Measurements from ENCODE around the gene PDZD2.
"Not testable (repeated sequence)": the region's sequence is repeated elsewhere in the genome, so short reads cannot be mapped to it uniquely, and the experiment has no call there.

PDZD2 gene

DNA sequence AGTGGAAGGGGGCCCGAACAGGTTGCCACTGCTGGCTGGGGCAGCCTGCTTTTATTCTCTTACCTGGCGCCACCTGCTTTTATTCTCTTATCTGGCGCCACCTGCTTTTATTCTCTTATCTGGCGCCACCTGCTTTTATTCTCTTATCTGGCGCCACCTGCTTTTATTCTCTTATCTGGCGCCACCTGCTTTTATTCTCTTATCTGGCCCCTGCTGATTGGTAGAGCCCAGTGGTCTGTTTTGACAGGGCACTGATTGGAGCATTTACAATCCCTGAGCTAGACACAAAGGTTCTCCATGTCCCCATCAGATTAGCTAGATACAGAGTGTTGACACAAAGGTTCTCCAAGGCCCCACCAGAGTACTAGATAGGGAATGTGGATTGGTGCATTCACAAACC is 52.5 kb downstream of the PDZD2 start:
- DNase-seq (ENCODE audit: low read depth in 2 of 2) = not testable (repeated sequence)

DNA sequence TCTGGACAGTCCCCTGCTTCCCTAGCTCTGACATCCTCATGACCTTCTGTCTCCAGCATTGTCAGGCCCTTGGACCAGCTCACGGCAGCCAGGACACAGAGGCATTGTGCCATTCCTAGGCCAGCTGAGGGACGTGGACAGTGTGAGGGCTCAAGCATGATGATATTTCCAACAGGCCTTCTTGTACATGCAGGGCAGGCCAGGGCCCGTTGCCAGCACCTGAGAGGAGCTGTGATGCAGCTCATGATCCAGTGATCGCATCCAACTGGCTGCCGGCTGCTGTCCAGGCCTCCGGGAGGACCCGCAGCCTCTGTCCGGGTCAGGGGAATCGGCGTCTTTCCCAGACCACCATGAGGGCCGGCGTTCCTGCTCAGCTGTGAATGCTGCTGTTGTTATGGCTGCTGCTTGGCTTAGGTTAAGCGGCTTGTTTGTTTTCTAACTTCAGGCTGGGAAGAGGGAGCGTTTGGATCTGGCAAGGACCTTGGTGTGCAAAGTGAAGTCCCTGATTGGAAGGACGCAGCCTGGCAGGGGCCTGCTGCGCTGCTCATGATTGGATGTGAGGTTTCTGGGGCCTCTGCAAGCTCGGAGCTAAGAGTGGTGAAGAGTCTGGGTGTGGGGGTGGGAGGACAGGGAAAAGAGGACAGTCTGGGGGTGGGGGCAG is 53.8 kb downstream of the PDZD2 start:
- DNase-seq (ENCODE audit: low read depth in 2 of 2) = no peak

DNA sequence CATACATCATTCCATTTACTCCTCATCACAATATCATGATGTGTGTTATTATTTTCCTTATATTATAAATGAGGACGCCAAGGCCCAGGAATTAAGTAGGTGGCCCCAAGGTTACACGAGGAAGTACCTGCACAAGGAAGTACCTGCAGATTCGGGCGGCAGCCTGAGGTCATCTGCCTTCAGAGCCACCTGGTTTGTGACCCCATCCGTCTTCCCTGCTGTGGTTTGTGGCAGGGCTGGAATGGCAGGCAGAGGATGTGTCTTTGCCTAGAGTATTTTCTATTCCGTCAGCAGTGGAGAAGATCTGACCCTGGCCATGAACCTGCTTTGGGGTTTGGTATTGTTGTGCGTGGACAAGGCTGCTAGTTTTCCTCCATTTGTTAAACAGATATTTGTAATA is 59.7 kb downstream of the PDZD2 start:
- no peak for DNase-seq (ENCODE audit: low read depth in 2 of 2)

DNA sequence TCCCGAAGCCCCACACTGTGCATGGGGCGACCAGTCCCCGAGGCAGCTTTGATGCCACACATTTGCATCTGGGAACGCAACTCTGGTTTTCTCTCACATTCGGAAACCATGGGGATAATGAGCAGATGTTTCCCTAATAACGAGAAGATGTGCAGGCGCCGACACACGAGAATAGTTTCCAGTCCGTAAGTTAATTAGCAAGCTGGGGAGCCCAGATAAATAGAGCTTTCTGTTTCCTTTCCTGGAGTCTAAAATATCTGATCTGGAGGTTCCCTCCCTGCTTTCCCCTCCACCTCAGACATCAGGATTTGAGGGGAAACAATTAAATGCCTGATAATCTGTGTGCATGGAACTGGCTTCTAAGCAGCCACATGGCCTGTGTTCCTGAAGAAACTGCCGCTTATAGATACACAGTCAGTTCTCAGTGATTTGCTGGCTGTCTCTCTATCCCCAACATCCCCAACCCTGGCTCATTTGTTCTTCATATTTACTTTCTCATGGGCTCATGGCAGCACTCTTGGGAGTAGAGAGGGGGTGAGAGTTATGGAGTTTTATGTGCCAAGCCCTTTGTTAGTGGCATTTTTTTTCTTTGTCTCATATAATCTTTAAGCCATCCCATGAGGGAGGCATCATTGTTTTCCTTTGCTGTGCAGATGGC is 62.8 kb downstream of the PDZD2 start:
- no peak for DNase-seq (ENCODE audit: low read depth in 2 of 2)

DNA sequence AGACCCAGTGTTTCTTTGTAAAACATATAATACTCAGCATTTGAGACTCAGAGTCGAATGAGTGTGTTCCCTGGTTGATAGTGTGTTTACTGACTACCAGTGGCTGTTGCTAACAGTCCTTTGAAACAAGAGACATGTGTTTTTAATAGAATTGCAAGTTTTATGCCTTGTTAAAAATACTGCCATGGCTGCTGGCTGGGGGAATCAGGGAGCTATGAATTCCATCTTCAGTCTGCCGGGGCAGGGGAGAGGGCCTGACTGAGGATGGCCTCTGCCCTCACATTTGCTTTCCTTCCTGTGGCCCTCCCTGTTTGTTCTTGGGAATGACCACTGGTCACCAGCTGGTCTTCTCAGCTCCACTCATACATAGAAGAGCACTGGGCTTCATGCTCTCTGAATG is 63.8 kb downstream of the PDZD2 start:
- no peak for DNase-seq (ENCODE audit: low read depth in 2 of 2)

DNA sequence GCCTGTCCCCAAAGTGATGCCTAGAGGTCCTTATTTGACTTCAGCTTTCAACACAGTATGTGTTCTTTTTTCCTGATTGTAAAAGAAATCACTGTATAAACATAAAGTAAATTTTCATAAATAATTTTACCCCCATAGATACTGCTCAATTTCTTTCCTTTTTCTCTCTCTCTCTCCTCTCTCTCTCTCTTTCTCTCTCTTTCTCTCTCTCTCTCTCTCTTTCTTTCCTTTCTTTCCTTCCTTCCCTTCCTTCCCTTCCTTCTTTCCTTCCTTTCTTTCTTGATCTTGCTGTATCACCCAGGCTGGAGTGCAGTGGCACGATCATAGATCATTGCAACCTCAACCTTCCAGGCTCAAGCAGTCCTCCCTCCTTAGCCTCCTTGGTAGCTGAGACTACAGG is 64.8 kb downstream of the PDZD2 start:
- DNase-seq (ENCODE audit: low read depth in 2 of 2) = no peak

DNA sequence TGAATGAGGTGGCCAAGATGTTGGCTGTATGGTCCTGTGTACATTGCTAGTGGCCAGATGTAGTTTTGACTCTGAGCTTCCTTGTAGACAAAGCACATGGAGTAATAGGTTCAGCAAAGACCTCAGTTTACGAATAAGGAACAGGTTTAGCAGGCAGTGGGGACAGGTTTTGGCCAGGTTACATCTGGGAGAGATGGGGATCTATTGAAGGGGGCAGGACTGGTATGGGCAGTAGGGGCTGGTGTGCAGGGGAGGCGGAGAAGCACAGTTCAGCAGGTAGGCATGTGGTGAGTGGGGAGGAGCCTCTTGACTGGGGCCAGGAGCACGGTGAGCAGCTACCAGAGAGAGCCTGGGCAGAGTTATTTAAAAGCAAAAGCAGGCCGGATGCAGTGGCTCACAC is 67.3 kb downstream of the PDZD2 start:
- DNase-seq (ENCODE audit: low read depth in 2 of 2) = no peak

DNA sequence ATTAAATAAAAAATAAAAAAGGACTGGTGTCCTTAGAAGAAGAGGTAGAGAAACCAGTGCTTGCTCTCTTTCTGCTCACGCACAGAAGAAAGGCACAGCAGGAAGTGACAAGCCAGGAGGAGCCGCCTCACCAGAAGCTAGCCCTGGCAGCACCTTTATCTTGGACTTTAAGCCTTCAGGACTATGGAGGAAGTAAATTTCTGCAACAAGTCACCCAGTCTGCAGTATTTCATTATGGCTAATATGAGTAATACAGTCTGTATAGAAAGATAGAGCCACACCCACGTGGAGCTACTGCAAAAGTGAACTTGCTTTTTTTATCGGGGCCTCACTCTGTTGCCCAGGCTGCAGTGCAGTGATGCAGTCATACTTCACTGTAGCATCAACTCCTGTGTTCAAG is 68.4 kb downstream of the PDZD2 start:
- no peak for DNase-seq (ENCODE audit: low read depth in 2 of 2)

DNA sequence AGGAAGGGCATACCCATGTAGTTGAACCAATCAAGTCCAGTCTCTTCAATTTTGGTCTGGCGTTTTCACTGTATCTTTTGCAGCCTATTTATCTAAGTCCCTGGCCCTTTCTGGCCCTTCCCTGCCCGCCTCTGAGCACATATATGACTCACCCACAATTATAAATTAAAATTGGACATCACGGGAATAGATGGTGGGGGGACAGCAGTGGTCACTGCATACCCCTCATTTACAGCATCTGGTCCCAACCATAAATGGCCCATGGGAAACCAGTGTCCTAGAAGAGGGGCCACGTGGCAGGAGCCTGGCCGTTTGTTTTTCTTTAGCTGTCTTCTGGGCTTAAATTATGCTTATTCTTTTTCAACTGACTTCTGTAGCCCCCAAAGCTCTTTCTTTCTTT is 69.2 kb downstream of the PDZD2 start:
- no peak for DNase-seq (ENCODE audit: low read depth in 2 of 2)

DNA sequence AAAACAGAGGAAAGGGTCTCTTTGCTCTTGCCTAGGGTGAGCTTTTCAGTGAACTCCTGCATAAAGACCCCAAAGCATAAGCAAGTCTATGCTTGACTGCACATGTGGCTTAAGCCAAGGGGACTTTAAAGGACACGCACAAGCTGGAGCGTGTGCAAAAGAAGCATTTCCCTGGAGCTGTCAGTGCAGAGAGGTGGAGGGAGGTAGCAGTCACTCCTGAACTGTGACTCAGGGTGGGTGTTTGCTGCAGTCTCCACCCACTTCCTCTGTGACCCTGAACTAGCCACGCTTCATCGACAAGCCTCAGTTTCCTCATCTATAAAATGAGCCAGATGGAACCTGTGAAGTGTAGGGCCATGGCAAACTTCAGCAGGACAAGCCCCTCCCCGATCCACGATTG is 72.4 kb downstream of the PDZD2 start:
- DNase-seq (ENCODE audit: low read depth in 2 of 2) = no peak

DNA sequence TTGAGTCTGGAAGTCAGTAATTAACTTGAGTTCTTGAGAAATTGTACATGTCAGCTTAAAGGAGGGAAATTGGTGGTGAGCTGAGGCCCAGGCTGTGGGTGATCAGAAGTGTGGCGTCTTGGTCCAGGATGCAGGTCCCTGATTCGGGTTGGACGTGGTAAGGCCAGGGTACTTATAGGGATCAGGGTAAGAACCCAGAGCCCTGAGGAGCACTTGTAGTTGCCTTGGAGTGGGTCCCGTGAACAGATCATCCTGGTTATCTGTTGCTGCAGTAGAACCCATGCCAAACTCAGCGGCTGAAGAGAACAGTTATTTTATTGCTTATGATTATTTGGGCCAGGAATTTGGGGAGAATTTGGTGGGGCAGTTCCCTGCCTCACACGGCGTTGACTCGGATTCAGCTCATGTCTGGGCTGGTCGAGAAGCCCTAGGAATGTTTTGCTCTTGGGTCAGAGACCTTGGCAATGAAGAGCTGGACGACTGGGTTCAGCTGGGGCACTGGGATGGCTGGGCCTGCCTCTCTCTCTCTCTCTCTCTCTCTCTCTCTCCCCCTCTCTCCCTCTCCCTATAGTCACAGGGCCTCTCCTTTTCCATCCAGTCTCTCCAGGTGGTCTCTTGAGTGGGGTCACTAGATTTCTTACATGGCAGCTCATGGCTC is 73.1 kb downstream of the PDZD2 start:
- DNase-seq (ENCODE audit: low read depth in 2 of 2) = no peak

DNA sequence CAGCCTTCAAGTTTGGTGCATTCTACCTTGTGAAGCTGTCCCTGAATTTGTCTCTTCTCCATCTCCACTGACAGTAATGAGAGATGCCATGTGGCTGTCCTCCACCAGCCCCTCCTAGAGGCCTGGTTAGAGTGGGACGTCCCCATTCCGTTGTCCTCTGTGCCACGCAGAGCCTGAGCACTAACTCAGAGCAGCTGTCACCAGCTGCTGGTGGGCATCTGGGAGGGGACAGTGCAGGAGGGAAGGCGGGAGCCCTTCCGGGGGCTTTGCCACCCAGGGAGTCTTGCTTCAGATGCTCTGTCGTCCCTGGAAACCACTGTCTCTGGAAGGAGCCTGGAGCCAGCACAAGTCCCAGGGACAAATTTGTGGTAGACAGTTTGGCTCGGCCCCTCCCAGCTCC is 78.6 kb downstream of the PDZD2 start:
- no peak for DNase-seq (ENCODE audit: low read depth in 2 of 2)

DNA sequence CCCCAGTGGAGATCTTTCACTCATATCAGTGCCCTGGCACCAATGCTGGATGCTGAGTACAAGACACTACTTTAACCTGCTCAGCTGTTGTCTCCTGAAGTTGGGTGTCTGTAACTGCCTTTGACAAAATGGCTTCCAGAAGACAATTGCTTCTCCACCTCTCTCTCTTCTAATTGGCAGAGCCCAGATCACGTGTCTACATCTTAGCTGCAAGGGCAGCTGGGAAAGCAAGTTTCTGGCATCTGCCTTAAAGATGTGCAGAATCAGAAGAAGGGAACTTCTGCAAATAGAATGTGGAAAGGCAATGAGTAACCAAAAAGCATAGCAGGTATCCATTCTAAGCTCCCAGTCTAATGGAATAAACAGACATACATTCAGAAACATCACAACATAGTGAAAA is 81.1 kb downstream of the PDZD2 start:
- DNase-seq (ENCODE audit: low read depth in 2 of 2) = no peak

DNA sequence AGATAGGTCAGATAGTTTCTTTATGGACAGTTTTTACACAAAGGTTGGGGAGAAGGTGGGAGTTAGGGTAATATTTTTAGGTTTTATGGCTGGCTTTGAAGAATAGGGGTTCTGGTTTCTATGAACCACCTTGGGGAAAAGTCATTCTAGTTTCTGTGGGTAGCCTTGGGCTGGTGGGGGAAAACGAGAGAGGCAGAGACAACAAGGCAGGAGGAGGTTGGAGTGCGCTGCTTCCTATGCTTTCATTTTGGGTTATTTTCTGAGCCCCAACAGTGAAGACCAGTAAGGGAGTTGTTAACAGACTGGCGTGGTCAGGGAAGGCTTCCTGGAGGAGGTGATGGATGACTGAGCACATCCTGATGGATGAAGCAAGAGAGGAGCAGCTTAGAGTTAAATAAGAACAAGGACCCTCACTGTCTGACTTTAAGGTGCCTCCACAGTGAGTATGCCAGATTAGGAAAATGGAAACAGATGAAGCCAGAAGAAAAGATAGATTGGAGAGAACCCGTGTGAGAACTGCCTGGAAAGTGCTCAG is 81.9 kb downstream of the PDZD2 start:
- DNase-seq (ENCODE audit: low read depth in 2 of 2) = no peak

DNA sequence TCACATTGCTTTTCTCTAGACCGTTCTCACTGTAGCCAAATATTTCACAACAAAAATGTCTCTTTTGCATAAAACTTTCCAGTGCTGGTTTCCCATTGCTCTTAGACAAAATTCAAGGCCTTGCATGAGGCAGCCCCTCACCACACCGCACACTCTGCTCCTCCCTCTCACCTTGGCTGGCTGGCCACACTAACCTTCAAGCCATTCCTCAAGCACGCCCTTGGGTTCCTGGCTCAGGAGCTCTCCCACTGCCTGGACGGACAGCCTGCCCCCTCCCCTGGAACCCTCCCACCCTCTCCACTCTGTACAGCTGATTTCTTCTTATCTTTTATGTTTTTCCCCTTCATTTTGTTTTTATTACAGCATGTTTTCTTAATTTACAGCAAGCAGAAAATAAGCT is 83.2 kb downstream of the PDZD2 start:
- no peak for DNase-seq (ENCODE audit: low read depth in 2 of 2)

DNA sequence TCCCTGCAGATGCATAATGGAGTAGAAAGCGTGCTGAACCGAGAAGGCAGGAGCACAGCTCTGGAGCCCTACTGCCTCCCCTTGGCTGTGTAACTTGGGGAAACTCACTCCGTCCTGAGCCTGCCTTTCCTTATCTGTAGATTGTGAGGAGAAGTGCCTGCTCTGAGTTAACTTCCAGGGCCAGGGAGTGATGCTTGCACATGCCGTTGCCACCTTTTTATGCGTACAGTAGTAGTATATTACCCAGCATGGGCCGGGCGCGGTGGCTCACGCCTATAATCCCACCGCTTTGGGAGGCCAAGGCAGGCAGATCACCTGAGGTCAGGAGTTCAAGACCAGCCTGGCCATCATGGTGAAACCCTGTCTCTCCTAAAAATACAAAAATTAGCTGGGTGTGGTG is 87.1 kb downstream of the PDZD2 start:
- no peak for DNase-seq (ENCODE audit: low read depth in 2 of 2)

DNA sequence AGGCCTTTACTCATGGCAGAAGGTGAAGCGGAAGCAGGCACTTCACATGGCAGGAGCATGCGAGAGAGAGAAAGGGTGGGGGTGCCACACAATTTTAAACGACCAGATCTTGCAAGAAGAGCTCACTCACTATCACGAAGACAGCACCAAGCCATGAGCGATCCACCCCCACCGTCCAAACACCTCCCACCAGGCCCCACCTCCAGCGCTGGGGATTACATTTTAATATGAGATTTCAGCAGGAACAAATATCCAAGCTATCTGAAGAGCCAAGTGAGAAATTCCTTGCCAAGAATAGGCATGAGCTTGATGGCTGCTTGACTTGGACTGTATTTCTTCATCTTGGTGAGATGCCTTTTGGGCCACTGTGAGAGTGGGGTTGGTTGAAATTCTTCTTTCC is 88.0 kb downstream of the PDZD2 start:
- no peak for DNase-seq (ENCODE audit: low read depth in 2 of 2)

DNA sequence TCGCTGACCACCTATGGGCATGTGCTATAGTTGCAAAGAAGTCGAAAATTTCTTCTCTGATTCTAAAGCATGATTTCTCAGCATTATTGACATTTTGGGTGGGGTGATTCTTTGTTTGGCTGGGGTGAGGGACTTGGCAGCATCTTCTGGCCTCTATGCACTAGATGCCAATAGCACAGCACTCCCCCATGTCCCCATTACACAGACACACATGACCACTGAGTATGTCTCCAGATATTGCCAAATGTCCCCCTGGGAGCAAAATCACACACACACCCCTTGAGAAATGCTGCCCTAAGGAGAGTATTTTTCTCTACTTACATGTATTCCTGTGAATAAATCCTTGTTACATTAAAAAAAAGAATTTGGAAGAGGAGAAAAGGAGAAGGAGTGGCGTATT is 89.1 kb downstream of the PDZD2 start:
- no peak for DNase-seq (ENCODE audit: low read depth in 2 of 2)

DNA sequence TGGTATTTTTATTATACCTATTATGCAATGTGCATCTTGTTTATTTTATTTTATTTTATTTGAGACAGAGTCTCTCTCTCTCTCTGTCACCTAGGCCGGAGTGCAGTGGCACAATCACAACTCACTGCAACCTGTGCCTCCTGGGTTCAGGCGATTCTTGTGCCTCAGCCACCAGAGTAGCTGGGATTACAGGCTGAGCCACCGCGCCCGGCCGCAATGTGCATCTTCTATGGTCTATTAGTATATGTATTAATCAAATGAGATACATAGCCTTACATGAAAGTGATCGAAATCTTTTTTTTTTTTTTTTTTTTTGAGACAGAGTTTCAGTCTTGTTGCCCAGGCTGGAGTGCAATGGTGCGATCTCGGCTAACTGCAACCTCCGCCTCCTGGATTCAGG is 89.9 kb downstream of the PDZD2 start:
- DNase-seq (ENCODE audit: low read depth in 2 of 2) = not testable (repeated sequence)

DNA sequence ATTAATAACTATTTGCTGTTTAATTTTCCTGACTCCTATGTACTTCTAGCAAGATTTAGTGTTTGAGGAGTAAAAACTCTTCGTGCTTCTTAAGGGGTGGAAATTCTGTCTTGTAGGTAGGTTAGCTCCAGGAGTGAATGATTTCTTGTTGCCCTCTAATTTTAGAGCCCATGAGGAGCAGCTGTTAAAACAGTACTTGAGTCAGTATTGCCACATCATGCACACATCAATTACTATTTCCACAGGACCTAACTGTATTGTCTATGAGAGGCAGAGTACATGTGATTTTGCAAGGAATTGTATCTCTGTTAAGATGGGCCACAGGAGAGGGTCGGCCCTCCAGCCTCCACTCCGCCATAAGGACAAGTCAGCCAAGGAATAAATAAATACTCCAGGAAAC is 91.2 kb downstream of the PDZD2 start:
- DNase-seq (ENCODE audit: low read depth in 2 of 2) = no peak

DNA sequence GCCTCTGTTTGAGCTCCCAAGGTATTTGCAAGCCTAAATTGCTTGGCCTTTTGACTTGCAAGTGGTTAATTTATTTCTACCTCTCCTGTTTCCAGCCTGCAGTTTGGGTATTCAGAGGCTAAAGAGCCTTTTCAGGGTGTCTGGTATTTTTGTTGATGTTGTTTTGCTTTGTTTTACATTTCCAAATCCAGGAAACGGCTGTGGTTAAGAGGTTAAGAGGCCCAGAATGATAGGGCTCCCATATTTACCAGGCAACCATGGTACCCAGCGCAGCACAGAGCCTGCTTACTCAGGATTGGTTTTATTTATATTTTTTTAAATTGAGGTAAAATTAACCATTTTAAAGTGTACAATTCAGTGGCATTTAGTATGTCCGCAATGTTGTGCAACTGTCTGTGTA is 92.1 kb downstream of the PDZD2 start:
- DNase-seq (ENCODE audit: low read depth in 2 of 2) = no peak

DNA sequence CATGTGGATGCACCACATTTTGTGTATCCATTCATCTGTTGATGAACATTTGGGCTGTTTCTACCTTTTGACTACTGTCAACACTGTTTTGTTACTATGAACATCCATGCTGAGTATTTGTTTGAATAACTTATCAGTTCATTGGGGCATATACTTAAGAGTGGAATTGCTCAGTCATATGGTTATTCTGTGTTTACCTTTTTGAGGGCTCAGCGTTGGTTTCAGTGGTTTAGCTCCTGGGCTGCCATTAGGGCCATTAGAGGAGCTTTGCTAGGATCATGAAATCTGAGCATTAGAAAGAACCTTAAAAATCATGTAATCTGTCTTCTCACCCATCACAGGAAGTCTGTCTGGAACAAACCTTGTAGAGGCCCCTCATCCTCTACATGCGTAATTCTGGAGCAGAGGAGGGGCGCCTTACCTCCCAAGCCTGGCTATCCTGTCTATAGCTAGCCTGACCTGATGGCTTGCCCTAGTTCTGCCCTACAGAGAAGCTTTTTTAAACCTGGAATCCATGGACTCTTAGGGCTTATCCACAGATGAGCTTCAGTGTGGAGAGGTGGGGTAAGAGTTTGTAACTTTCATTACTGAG is 92.9 kb downstream of the PDZD2 start:
- DNase-seq (ENCODE audit: low read depth in 2 of 2) = no peak

DNA sequence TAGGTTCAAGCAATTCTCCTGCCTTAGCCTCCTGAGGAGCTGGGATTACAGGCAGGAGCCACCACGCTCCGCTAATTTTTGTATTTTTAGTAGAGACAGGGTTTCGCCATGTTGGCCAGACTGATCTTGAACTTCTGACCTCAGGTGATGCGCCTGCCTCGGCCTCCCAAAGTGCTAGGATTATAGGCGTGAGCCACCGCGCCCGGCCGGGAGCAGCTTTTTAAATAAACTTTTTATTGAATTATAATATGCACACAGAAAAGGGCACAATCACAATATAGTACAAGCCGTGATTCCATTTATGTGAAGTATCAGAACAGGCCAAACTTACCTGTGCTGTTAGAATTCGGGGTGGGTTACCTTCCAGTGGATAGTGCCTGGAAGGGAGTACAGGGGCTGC is 93.9 kb downstream of the PDZD2 start:
- DNase-seq (ENCODE audit: low read depth in 2 of 2) = not testable (repeated sequence)
